ENCODE measurements around the gene INTS7. TPM values are rescaled to one million over a fixed set of nuclear protein-coding genes. Genes with fewer than 3 reads are reported as not detected.

Gene INTS7
- total and polyA plus RNA-seq, 2 of the 4 experiments (the other 2 are of a cell fraction): 8.3 to 24.9 TPM

DNA sequence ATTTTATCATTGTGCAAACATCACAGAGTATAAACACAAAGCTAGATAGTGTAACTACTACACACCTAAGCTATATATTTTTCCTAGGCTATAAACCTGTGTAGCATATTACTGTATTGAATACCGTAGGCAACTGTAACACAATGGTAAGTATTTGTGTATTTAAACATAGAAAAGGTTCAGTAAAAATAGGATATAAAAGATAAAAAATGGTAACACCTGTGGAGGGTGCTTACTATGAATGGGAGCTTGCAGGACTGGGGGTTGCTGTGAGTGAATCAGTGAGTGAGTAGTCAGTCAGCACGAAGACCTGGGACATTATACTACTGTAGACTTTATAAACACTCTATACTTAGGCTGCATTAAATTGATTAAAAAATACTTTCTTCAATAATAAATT lies 4.3 kb upstream of the INTS7 start:
- POLR2A ChIA-PET (ENCODE audit: unreplicated experiment): no interaction called here
- in situ Hi-C loops (cut with MboI; ENCODE audit: low sequenced_read_pairs): loop anchor here (10.0 kb wide), 1 partner anchor 355 kb away; no protein-coding TSS in a partner anchor
- BruUV-seq (replicated peaks): no TSS peak

More for the DNA sequence above, 4.3 kb upstream of the INTS7 start:
- Histone ChIP-seq H2BK20ac (ENCODE audit: low read depth, low read length) (no peak overlapping the region), H2AK5ac (ENCODE audit: low read depth, low read length) (no peak overlapping the region), H3K4me3 (ENCODE audit: insufficient read depth, low read depth, low read length) (no peak overlapping the region), H3K27ac (ENCODE audit: insufficient read depth, low read length) (no peak overlapping the region), H3K9me3 (ENCODE audit: control insufficient read depth, insufficient read depth, low read length) (no peaks in the 10 kb centered on the region), H2AK9ac (replicated peaks; ENCODE audit: low read depth, low read length, poor library complexity) (no peak overlapping the region), H3K9ac (ENCODE audit: low read depth, low read length) (no peak overlapping the region), H3K23ac (ENCODE audit: low read depth, low read length) (no peak overlapping the region), H3K79me1 (ENCODE audit: low read depth in 1 of 2, low read length in 2 of 2) (peaks cover 14 to 30% of the 10 kb centered on the region in 2 experiments; a peak in 3 of 4 replicates), H2BK120ac (ENCODE audit: low read depth, low read length) (no peak overlapping the region), H4K20me1 (ENCODE audit: insufficient read depth, low read length) (0 out of 2 replicates have a peak, but pooled peaks cover 3% of the 10 kb centered on the region), H2BK15ac (ENCODE audit: low read depth, low read length) (no peak overlapping the region), H4K91ac (ENCODE audit: insufficient read depth, low read depth, low read length) (no peak overlapping the region), H3K4me2 (ENCODE audit: low read depth, low read length) (no peak overlapping the region), H3K14ac (replicated peaks; ENCODE audit: low read depth, low read length) (no peak overlapping the region), H3K36me3 (ENCODE audit: control insufficient read depth, insufficient read depth, low read length) (no peaks in the 10 kb centered on the region), H3K18ac (ENCODE audit: low read depth, low read length) (no peak overlapping the region), H4K8ac (ENCODE audit: low read depth in 2 of 2, low read length in 2 of 2) (no peak overlapping the region), H3K27me3 (ENCODE audit: control insufficient read depth, insufficient read depth, low read length) (no peaks in the 10 kb centered on the region), H3K4ac (ENCODE audit: low read depth, low read length) (no peak overlapping the region), H3K9me1 (ENCODE audit: insufficient read depth, low read length) (no peaks in the 10 kb centered on the region; the same call in 1 of the 2 replicates), H3K4me1 (ENCODE audit: control insufficient read depth, insufficient read depth, low read length) (peaks cover 3% of the 10 kb centered on the region; the same call in 1 of the 2 replicates), H3K56ac (ENCODE audit: extremely low read depth, insufficient read depth, low read length) (no peak overlapping the region), H4K5ac (ENCODE audit: low read depth, low read length) (no peak overlapping the region), H2BK5ac (ENCODE audit: low read depth, low read length, poor library complexity, severe bottlenecking) (no peak overlapping the region), H2AFZ (replicated peaks; ENCODE audit: low read length, poor library complexity) (no peak overlapping the region)
- intact Hi-C loops (cut with micrococcal nuclease) (no loop called here), dilution Hi-C loops (cut with HindIII; ENCODE audit: low sequenced_read_pairs, unreplicated experiment) (no loop called here)
- CTCF ChIA-PET: interaction anchor here (1.9 kb wide), 1 partner anchor 359 kb away, joined by 5 read pairs; no protein-coding TSS in a partner anchor
- TF ChIP-seq SMC3 (IDR thresholded peaks at IDR 0.05; ENCODE audit: low read depth, low read length) (no peak), MXI1 (IDR thresholded peaks at IDR 0.05; ENCODE audit: borderline replicate concordance, low read depth, low read length) (no peak), FOS (IDR thresholded peaks at IDR 0.05; ENCODE audit: low read depth, low read length) (no peak), RAD21 (IDR thresholded peaks at IDR 0.05; ENCODE audit: low read length) (no peak), RFX5 (IDR thresholded peaks at IDR 0.05; ENCODE audit: low read depth, low read length) (no peak), RCOR1 (IDR thresholded peaks at IDR 0.05; ENCODE audit: insufficient replicate concordance, low read length) (no peak), CEBPB (IDR thresholded peaks at IDR 0.05; ENCODE audit: low read depth, low read length) (no peak), CHD1 (IDR thresholded peaks at IDR 0.05; ENCODE audit: low read depth, low read length) (no peak), NFE2L2 (IDR thresholded peaks at IDR 0.05; ENCODE audit: low read depth, low read length) (no peak), BHLHE40 (IDR thresholded peaks at IDR 0.05; ENCODE audit: low read depth, low read length) (no peak)
- TF ChIP-seq, protein P1, sequence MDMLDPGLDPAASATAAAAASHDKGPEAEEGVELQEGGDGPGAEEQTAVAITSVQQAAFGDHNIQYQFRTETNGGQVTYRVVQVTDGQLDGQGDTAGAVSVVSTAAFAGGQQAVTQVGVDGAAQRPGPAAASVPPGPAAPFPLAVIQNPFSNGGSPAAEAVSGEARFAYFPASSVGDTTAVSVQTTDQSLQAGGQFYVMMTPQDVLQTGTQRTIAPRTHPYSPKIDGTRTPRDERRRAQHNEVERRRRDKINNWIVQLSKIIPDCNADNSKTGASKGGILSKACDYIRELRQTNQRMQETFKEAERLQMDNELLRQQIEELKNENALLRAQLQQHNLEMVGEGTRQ (IDR thresholded peaks at IDR 0.05; ENCODE audit: low read depth, low read length): no peak
- TF ChIP-seq, protein P2, sequence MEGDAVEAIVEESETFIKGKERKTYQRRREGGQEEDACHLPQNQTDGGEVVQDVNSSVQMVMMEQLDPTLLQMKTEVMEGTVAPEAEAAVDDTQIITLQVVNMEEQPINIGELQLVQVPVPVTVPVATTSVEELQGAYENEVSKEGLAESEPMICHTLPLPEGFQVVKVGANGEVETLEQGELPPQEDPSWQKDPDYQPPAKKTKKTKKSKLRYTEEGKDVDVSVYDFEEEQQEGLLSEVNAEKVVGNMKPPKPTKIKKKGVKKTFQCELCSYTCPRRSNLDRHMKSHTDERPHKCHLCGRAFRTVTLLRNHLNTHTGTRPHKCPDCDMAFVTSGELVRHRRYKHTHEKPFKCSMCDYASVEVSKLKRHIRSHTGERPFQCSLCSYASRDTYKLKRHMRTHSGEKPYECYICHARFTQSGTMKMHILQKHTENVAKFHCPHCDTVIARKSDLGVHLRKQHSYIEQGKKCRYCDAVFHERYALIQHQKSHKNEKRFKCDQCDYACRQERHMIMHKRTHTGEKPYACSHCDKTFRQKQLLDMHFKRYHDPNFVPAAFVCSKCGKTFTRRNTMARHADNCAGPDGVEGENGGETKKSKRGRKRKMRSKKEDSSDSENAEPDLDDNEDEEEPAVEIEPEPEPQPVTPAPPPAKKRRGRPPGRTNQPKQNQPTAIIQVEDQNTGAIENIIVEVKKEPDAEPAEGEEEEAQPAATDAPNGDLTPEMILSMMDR (conservative IDR thresholded peaks at IDR 0.05; ENCODE audit: low read depth, low read length): no peak
- no peak for ATAC-seq (ENCODE audit: low read depth)
- no peak for DNase-seq
- no CpG with 5 or more reads among the region's 2 CpGs for WGBS, 2 experiments (ENCODE audit: extremely low coverage in 2 of 2, insufficient read length in 1 of 2)

Data from IMR-90 (cell line).